Measurements from ENCODE around the gene MTUS2.

The MTUS2 gene

GRCh38 chr13:28890712-28891111 is 70.6 kb downstream of the MTUS2 start:
- DNase-seq (ENCODE audit: low spot score), result no peak
- TF ChIP-seq CTCF (IDR thresholded peaks at IDR 0.05; ENCODE audit: extremely low read depth, missing control alignments), result no peak

DNA sequence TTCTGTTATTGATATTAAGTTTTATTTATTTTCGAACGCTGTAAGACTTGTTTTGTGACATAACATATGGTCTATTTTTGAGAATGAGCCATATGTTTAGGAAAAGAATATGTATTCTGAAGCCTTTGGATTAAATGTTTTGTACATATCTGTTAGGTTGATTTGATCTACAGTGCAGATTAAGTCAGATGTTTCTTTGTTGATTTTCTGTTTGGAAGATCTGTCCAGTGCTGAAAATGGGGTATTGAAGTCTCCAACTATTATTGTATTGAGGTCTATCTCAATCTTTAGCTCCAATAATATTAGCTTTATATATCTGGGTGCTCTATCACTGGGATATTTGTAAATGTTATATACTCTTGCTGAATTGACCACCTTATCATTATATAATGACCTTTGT is 97.9 kb downstream of the MTUS2 start:
- DNase-seq (ENCODE audit: low spot score), result no peak
- no peak for TF ChIP-seq CTCF (IDR thresholded peaks at IDR 0.05; ENCODE audit: extremely low read depth, missing control alignments)

DNA sequence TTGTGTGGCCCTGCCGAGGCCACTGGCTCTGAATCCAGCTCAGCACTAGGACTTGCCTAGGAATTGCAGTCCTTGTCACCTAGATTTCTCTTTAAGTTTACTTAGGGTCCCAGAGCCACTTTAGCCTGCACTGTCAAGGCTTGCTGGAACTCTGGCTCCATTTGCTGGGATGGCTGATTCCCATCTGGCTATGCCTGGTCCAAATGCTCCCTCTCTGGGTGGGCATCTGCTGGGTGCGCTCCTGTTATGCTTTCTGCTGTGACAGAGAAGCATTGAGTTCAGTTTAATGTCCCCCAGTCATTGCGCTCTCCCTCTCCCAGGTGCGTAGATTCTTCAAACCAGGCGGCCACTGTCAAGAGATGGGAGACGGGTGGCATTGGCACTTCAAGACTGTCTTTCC is 102.2 kb downstream of the MTUS2 start:
- no peak for TF ChIP-seq CTCF (IDR thresholded peaks at IDR 0.05; ENCODE audit: extremely low read depth, missing control alignments)
- no peak for DNase-seq (ENCODE audit: low spot score)

DNA sequence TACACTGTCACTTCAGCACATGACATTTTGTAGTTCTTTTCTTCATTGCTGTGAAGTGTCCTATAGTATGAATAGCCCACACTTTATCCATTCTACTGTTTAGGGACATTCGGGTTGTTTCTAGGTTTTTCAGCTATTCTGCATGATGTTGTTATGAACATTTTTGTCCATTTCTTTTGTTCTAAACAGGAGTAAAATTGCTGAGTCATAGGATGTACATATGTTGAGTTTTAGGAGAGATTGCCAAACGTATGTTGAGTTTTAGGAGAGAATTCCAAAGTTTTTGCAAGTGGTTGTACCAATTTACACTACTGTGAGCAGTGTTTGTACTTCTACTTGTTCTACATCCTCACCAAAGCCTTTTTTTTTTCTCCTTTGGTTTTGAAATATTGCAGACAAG is 115.0 kb downstream of the MTUS2 start:
- no peak for DNase-seq (ENCODE audit: low spot score)
- no peak for TF ChIP-seq CTCF (IDR thresholded peaks at IDR 0.05; ENCODE audit: extremely low read depth, missing control alignments)

GRCh38 chr13:28942906-28943305 is 122.8 kb downstream of the MTUS2 start:
- no peak for TF ChIP-seq CTCF (IDR thresholded peaks at IDR 0.05; ENCODE audit: extremely low read depth, missing control alignments)
- no peak for DNase-seq (ENCODE audit: low spot score)

DNA sequence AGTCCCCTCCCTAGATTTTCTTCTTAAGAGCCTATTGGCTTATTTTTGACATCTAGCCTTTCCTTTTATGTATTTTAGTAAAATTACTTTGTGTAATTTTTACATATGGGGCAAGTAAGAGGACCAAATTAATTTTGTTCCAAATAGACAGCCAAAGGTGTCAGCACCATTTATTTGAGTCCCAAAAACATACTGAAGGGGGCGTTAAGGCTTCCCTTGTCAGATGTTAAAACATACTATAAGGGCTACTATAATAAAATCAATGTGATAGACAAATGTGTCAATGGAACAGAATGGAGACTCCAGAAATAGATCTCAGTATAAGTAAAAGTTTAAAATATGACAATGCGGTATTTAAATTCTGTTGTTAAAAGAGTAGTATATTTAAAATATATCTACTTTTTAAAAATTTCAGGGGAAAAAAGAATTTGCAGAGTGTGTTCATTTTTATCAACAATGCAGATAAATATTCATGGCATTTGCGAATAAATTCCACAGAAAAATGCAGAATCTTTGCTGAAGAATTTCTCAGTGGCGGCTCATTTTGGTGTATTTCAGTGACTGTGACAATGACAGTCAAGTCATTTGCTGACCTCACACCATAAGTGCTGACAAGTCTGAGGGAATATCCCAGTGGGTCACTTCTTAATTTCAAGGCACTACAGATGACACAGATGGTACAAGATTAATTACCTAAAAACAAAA is 133.7 kb downstream of the MTUS2 start:
- DNase-seq (ENCODE audit: low spot score), result no peak
- no peak for TF ChIP-seq CTCF (IDR thresholded peaks at IDR 0.05; ENCODE audit: extremely low read depth, missing control alignments)

- TF ChIP-seq CTCF (IDR thresholded peaks at IDR 0.05; ENCODE audit: extremely low read depth, missing control alignments), result no peak
- DNase-seq (ENCODE audit: low spot score), result no peak
Measured at GRCh38 chr13:28954419-28954725, 134.2 kb downstream of the MTUS2 start.
